ENCODE data around the gene TIGD7. TPM values are rescaled to one million over a fixed set of nuclear protein-coding genes. Genes with fewer than 3 reads are reported as not detected.
A peak's percentile ranks its signal among the peaks of the same experiment; 100 is the strongest.

TIGD7 gene
- total and polyA plus RNA-seq, 2 of the 13 experiments (the other 11 are each of a cell fraction or from before 2014, with no cell fraction given): not detected

DNA sequence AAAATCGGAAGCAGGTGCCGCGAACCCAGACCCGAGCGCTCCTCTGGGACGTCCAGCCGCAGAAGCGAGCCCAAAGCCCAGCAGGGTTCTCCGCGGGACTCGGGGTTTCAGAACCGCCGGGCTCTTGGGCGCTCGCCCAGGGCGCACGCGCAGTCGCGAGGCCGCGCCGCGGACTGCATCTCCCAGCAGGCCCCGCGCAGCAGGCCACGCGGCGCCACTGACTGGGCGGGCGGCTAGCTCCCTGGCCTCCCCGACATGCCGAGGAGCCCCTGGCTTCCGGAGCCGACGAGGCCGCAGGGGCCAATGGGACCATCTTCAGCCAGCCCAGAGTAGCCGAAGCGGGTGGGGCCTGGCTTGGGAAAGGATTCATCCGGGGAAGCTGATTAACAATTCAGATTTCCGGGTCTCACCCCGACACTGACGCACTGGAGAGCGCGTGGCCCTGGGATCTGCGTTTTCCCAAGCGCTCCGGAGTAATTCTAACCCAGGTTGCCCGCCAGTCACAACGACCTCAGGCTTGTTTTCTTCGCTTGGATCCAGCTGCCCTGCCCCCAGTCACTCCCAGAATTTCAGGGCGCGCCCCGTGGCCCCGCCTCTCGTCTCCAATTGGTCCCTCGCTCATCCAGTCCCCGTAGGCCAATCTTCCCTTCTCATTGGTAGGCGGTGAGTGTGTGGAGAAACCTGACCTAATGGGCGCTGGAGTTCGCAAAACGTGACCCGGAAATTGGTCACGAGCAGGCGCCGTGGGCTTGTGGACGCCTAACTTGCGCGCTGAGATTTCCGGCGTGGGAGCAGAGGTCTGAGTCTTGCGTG is 22.3 kb downstream of the TIGD7 start, which contains the start of gene ZNF263 (continued):
- TF ChIP-seq, protein P1, sequence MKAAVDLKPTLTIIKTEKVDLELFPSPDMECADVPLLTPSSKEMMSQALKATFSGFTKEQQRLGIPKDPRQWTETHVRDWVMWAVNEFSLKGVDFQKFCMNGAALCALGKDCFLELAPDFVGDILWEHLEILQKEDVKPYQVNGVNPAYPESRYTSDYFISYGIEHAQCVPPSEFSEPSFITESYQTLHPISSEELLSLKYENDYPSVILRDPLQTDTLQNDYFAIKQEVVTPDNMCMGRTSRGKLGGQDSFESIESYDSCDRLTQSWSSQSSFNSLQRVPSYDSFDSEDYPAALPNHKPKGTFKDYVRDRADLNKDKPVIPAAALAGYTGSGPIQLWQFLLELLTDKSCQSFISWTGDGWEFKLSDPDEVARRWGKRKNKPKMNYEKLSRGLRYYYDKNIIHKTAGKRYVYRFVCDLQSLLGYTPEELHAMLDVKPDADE (CRISPR knock-in tag; IDR thresholded peaks at IDR 0.05): peak; percentile 23; the same call in 1 of the 2 replicates
- TF ChIP-seq MXI1 (IDR thresholded peaks at IDR 0.05; ENCODE audit: borderline replicate concordance, low read depth, low read length) (peak; percentile 79; the same call in 2 of the 3 replicates), SMAD1 (CRISPR knock-in tag; IDR thresholded peaks at IDR 0.05; ENCODE audit: borderline replicate concordance, low read depth) (no peak), KDM3A (CRISPR knock-in tag; IDR thresholded peaks at IDR 0.05; ENCODE audit: low read depth) (no peak), MAZ (IDR thresholded peaks at IDR 0.05; ENCODE audit: borderline replicate concordance, low read depth, low read length) (peak; percentile 51; the same call in 1 of the 2 replicates), MAZ (CRISPR knock-in tag; IDR thresholded peaks at IDR 0.05; ENCODE audit: low read depth) (peak; percentile 69), TBP (CRISPR knock-in tag; IDR thresholded peaks at IDR 0.05) (no peak), NFKBIZ (CRISPR knock-in tag; IDR thresholded peaks at IDR 0.05) (no peak), NCOA5 (CRISPR knock-in tag; IDR thresholded peaks at IDR 0.05) (no peak), ARNTL (CRISPR knock-in tag; IDR thresholded peaks at IDR 0.05) (peak; percentile 93), ZNF501 (CRISPR knock-in tag; IDR thresholded peaks at IDR 0.05) (peak; percentile 93), ZNF234 (CRISPR knock-in tag; conservative IDR thresholded peaks at IDR 0.05) (peak; percentile 94), FOXA3 (CRISPR knock-in tag; IDR thresholded peaks at IDR 0.05) (no peak; the same call in 1 of the 2 replicates)
- TF ChIP-seq, protein P2, sequence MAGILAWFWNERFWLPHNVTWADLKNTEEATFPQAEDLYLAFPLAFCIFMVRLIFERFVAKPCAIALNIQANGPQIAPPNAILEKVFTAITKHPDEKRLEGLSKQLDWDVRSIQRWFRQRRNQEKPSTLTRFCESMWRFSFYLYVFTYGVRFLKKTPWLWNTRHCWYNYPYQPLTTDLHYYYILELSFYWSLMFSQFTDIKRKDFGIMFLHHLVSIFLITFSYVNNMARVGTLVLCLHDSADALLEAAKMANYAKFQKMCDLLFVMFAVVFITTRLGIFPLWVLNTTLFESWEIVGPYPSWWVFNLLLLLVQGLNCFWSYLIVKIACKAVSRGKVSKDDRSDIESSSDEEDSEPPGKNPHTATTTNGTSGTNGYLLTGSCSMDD (CRISPR knock-in tag; IDR thresholded peaks at IDR 0.05): 0 out of 2 replicates have a peak, but pooled peaks have one; percentile 40
- TF ChIP-seq, protein P3, sequence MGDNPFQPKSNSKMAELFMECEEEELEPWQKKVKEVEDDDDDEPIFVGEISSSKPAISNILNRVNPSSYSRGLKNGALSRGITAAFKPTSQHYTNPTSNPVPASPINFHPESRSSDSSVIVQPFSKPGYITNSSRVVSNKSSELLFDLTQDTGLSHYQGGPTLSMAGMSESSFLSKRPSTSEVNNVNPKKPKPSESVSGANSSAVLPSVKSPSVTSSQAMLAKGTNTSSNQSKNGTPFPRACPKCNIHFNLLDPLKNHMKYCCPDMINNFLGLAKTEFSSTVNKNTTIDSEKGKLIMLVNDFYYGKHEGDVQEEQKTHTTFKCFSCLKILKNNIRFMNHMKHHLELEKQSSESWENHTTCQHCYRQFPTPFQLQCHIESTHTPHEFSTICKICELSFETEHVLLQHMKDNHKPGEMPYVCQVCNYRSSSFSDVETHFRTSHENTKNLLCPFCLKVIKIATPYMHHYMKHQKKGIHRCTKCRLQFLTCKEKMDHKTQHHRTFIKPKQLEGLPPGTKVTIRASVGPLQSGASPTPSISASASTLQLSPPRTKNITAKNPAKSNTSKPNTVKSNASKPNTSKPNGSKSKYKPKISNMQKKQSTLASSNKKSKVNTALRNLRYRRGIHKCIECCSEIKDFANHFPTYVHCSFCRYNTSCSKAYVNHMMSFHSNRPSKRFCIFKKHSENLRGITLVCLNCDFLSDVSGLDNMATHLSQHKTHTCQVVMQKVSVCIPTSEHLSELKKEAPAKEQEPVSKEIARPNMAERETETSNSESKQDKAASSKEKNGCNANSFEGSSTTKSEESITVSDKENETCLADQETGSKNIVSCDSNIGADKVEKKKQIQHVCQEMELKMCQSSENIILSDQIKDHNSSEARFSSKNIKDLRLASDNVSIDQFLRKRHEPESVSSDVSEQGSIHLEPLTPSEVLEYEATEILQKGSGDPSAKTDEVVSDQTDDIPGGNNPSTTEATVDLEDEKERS (CRISPR knock-in tag; IDR thresholded peaks at IDR 0.05): no peak
- TF ChIP-seq, protein P4, sequence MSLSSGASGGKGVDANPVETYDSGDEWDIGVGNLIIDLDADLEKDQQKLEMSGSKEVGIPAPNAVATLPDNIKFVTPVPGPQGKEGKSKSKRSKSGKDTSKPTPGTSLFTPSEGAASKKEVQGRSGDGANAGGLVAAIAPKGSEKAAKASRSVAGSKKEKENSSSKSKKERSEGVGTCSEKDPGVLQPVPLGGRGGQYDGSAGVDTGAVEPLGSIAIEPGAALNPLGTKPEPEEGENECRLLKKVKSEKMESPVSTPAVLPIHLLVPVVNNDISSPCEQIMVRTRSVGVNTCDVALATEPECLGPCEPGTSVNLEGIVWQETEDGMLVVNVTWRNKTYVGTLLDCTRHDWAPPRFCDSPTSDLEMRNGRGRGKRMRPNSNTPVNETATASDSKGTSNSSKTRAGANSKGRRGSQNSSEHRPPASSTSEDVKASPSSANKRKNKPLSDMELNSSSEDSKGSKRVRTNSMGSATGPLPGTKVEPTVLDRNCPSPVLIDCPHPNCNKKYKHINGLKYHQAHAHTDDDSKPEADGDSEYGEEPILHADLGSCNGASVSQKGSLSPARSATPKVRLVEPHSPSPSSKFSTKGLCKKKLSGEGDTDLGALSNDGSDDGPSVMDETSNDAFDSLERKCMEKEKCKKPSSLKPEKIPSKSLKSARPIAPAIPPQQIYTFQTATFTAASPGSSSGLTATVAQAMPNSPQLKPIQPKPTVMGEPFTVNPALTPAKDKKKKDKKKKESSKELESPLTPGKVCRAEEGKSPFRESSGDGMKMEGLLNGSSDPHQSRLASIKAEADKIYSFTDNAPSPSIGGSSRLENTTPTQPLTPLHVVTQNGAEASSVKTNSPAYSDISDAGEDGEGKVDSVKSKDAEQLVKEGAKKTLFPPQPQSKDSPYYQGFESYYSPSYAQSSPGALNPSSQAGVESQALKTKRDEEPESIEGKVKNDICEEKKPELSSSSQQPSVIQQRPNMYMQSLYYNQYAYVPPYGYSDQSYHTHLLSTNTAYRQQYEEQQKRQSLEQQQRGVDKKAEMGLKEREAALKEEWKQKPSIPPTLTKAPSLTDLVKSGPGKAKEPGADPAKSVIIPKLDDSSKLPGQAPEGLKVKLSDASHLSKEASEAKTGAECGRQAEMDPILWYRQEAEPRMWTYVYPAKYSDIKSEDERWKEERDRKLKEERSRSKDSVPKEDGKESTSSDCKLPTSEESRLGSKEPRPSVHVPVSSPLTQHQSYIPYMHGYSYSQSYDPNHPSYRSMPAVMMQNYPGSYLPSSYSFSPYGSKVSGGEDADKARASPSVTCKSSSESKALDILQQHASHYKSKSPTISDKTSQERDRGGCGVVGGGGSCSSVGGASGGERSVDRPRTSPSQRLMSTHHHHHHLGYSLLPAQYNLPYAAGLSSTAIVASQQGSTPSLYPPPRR (CRISPR knock-in tag; IDR thresholded peaks at IDR 0.05; ENCODE audit: borderline replicate concordance): peak; percentile 28; the same call in 1 of the 2 replicates
- TF ChIP-seq, protein P5, sequence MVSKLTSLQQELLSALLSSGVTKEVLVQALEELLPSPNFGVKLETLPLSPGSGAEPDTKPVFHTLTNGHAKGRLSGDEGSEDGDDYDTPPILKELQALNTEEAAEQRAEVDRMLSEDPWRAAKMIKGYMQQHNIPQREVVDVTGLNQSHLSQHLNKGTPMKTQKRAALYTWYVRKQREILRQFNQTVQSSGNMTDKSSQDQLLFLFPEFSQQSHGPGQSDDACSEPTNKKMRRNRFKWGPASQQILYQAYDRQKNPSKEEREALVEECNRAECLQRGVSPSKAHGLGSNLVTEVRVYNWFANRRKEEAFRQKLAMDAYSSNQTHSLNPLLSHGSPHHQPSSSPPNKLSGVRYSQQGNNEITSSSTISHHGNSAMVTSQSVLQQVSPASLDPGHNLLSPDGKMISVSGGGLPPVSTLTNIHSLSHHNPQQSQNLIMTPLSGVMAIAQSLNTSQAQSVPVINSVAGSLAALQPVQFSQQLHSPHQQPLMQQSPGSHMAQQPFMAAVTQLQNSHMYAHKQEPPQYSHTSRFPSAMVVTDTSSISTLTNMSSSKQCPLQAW (CRISPR knock-in tag; IDR thresholded peaks at IDR 0.05): peak; percentile 64; the same call in 1 of the 2 replicates

Data from HepG2 (cell line).